NCI-H2196 treated with DMSO at 0.1 percent for 48 hours (cell line): Measurements from ENCODE around the gene POLR3E.
A peak's percentile ranks its signal among the peaks of the same experiment; 100 is the strongest.
"Not testable (repeated sequence)": the region's sequence is repeated elsewhere in the genome, so short reads cannot be mapped to it uniquely, and the experiment has no call there.

Experiments
- DNase-seq: peaks from one replicate; lab custom pipeline; 2025; ENCODE audit not compliant: unreplicated experiment; lab: John Stamatoyannopoulos, UW

Gene POLR3E

GRCh38 chr16:22360963-22361659, 63.9 kb downstream of the POLR3E start:
- no peak for DNase-seq

DNA sequence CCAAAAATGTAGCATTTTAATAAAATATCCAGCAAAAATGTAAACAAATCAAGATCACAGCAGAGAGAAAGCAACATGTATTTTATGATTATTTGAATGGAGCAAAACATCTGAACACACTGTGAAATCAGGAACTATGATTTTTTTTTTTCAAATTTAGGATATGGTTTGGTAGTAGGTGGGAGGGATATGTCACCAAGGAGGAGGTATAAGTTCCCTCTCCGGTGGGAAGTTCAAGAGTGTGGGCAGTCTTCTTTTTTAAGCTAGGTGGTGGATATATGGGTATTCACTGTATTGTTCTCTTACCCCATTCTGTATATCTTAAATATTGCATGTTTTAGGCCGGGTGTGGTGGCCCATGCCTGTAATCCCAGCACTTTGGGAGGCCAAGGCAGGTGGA, 67.0 kb downstream of the POLR3E start:
- DNase-seq: no peak

- no peak for DNase-seq
Measured at GRCh38 chr16:22366371-22366770, 69.2 kb downstream of the POLR3E start.

GRCh38 chr16:22366889-22367288, 69.7 kb downstream of the POLR3E start:
- DNase-seq: no peak

- not testable (repeated sequence) for DNase-seq
Measured at GRCh38 chr16:22368200-22368826, 71.1 kb downstream of the POLR3E start.

DNA sequence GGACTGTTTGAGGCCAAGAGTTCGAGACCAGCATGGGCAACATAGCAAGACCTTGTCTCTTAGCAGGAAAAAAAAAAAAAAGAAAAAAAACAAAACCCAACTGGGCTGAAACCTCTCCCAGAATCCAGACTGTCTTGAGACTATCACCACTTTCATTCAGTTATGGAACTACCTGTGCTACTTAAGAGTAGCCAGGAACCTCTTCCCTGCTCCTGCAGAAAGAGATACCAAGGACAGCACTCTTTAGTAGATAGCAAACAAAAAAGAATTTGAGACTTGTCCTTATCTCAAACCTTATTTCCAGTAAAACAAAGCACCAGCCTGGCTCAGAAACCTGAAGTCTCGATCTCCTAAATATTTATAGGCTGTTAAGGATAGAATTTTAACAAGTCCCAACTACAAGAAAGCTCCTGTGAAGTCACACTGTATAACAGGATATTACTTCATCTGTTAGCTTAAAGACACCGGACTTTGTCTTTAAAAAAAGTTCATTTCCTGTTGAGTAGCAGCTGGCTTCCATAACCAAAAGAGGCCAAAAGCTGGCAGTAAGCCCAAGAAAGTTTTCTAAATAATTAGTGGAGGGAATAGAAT, 72.1 kb downstream of the POLR3E start:
- DNase-seq: no peak

DNA sequence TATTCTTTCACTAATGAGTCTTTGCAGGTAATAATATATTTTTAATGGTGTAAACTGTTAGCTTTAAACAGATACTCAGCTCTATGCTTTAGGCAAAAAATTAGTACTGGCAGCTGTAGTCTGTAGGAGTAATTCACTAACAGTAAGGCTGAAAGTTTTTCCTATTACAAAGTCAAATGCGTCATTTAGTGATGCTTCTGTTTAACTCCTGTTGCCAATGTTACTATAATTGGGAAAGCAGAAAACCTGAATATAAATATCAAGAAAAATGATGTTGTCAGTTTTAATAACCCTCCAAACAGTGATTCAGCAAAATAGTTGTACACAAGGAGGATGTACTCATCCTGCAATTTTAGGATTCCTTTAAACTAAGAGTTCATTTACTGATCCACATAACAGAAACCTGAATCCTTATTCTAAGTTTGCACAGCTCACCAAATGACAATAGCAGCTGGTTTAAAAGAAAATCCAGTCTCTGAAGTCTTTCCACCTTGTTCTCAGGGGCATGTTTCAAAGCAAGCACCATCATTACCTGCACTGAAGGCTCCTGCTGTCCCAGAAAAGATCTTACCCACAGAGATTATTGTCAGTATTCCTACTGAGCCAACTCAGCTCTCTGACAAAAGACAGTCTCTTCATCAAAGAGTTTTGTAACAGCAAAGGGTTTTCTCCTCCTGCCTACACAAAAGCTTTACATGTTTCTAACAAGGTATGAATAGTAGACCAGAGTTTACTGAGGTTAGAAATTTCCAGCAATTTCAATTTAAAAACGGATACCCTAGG, 73.0 kb downstream of the POLR3E start:
- no peak for DNase-seq

DNA sequence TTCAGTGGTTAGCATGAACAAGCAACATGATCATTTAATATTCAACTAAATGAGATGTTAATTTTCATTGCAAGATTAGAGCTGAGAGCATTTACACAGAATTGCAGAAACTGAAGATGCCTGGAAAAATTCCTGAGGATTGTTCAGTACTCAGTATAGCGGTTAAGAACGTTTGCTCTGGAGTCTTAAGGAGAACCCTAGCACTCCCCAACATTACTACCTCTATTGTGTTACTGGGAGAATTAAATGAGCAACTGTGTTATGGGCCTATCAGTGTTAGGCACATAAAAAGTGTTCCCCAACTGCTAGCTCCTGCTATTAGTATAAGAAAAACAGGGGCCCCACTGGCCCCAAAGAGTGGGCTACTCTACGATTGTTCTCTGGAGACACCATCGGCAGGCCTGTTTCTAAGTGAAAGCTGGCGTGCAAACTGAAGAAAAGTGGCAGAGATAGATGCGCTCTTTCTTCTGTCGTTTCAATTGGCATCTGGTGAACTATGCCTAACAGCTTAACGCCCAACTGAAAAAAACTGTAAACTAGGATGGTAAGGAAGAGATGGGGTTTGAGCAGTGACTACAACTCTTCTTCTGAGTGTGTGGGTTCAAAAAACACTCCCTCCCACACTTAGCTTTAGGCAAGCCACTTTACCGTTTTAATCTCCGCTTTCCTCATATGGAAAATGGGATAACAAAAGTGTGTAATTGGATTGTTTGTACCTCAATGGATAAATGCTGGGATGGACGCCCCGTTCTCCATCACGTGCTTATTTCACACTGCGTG, 75.9 kb downstream of the POLR3E start:
- DNase-seq: no peak

DNA sequence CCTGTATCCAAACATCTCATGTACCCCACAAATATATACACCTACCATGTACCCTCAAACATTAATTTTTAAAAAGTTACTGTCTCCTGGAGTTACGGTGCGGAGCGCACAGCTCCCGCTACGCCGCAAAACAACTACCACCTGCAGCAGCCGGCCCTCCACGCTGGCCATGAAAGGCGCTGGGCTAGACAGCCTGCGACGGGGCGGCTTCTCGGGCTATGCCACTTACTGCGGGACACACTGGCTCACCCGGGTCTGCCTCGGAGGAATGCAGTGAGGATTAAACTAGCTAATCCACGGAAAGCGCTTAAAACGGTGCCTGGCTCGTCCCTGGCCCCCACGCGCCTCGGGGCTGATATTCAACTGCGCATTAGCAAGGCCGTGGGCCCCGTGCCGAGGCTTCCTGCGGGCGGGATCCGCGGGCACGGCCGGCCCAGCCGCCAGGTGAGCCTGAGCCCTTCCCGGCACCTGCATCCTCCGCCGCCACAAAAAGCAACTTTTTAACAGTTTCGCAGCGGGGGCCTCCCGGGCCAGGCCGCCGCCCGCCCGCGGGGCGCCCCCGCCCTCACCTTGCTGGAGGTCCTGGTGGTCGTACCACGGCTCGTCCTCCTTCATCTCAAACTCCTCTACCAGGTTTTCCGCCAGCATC, 76.6 kb downstream of the POLR3E start:
- no peak for DNase-seq

DNA sequence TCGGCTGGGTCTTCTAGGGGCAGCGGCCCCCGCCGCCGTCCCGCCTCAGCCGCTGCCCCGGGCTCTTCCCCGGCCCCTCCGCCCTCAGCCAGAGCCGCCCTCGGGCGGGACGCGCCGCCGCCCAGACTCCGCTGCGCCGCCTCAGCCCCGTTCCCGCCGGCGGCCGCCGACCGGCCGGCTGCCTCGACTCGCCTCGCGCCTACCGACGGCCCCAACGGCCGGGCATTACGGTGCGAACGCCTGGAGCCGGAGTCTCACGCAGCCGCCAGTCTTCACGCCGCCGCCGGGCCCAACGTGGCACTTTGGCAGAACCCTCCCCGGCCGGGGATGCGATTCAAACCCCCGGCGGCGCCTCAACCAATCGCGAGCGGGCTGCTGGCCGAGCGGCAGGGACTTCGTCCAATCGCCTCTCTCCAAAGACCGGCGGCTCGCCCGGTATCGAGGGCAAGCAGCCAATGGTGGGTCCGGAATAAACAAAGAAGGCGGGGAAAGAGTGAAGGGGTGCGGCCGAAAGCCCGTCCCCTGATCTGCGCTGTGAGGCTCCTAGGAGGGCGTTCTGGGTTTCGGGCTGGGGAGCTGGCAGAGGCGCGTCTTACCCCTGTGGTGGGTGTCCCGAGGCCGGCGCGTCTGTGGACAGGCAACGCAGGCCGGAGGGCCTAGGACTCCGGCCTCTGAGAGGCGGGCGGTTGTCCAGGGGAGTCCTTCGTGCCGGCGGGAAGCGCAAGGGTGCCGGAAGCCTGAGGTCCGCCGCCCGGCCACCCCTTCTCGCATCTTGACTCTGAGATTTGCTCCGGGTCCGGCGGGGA, 77.3 kb downstream of the POLR3E start, which contains the start of gene CDR2:
CDR2 (minus strand) TSS at position 309 of the 806 bp plus-strand sequence. CDS start 310 bp downstream, outside the sequence.
- peak; percentile 97 for DNase-seq

GRCh38 chr16:22375117-22375962, 78.1 kb downstream of the POLR3E start:
- DNase-seq: no peak

DNA sequence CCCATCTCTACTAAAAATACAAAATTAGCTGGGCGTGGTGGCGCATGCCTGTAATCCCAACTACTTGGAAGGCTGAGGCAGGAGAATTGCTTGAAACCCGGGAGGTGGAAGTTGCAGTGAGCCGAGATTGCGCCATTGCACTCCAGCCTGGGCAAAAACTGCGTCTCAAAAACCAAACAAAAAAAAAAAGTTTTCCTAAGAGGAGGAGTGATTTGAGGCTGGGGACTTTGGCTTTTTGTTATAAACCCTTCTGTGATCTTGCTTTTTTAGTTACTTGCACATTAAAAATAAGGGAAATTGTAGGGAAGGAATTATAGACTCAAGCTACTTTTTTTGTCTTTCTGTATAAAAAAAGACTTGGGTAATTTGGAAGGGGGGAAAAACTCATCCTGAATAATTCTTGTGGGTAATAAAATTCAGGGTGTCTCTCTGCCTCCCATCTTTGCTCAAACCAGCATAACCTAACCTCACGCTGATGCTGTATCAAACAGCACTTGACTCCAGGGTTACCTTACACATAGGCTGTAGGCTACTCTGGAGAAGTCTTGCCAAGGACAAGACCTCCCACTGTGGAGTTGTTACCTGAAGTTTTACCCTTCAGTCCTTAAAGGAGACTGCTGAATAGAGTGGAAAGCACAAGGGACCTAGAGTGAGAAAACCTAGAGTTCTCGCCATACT, 78.9 kb downstream of the POLR3E start:
- no peak for DNase-seq

DNA sequence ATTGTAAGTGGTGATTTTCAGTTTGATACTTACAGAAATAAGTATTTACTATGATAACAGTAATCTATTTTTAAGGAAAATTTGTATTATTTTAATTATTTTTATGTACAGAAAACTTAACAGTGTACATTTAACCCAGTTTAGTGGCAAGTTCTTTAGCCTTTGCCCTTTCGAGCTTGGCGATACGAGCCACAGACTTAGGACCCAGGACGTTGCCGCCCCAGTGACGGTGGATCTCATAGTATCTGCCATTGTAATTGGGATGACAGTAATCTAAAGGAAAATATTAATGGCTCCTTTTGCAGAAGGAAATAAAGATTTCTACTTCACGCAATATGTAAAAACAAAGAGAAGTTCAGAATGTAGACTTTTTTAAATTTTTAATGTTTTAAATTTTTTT, 82.4 kb downstream of the POLR3E start:
- no peak for DNase-seq

DNA sequence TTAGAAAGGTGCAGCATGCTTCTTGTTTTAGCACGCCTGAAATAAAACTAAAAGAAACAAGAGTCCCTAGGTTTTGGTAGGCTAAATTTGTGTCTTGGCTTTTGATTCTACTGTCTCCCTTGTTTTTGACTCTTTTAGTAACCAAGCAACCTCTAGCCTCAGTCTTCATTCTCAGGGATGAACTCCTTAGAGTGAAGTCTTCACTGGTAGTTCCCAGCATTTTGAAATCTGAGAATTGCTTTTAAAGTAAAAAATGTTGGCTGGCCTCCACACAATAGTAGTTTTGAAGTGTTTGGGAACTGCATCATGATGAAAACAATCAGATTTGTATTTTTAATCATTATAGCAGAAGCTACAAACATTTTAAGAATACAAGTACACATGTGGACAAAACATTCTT, 83.3 kb downstream of the POLR3E start:
- DNase-seq: no peak

GRCh38 chr16:22381392-22381791, 84.2 kb downstream of the POLR3E start:
- no peak for DNase-seq

- no peak for DNase-seq
Measured at GRCh38 chr16:22383827-22384226, 86.6 kb downstream of the POLR3E start.
